Gastroesophageal sphincter (tissue), 4 donors: ENCODE measurements around the gene LRRC55. TPM values are rescaled to one million over a fixed set of nuclear protein-coding genes. Genes with fewer than 3 reads are reported as not detected.

Experiments used
- ATAC-seq: fragments of 150-250 bp; one replicate; pipeline ENCODE4 v1.9.1; 2016; ENCODE audit warnings: mild to moderate bottlenecking, moderate library complexity
- H3K27ac ChIP-seq, 4 donors: fragments of 200-600 bp; sonication (generic) in 3 of 4; 1 replicate in 3 of 4; 2 replicates in 1 of 4; pipeline ENCODE4 v1.5.1; 2016 to 2019
- H3K27me3 ChIP-seq: fragments of 200-600 bp; sonication (generic); one replicate; pipeline ENCODE4 v1.5.1; 2019
- H3K36me3 ChIP-seq, 2 donors: fragments of 200-600 bp; sonication (generic); one replicate each; pipeline ENCODE4 v1.5.1; 2019; ENCODE audit warnings: control low read depth in 1 of 2
- H3K4me1 ChIP-seq, 3 donors: fragments of 200-600 bp; sonication (generic); 1 replicate in 2 of 3; 2 replicates in 1 of 3; pipeline ENCODE4 v1.5.1; 2016 to 2019; ENCODE audit warnings: control low read depth in 2 of 3
- H3K4me3 ChIP-seq, 2 donors: fragments of 200-600 bp; sonication (generic); one replicate each; pipeline ENCODE4 v1.5.1; 2019; ENCODE audit warnings: mild to moderate bottlenecking in 1 of 2, moderate library complexity in 1 of 2
- H3K9me3 ChIP-seq, 3 donors: fragments of 200-600 bp; sonication (generic); one replicate each; pipeline ENCODE4 v1.5.1; 2017 to 2019; ENCODE audit warnings: control low read depth in 2 of 3
- CTCF ChIP-seq, 4 experiments: fragments of 200-600 bp in 2 of 4; fragments of 450-650 bp in 2 of 4; sonication (generic) in 1 of 4; IDR thresholded peaks; one replicate each; pipeline ENCODE4 v1.5.1; 2017 to 2019; ENCODE audit warnings: antibody characterized with exemption in 4 of 4, mild to moderate bottlenecking in 2 of 4, moderate library complexity in 2 of 4
- EP300 ChIP-seq: sonication (generic); formaldehyde crosslinking; IDR thresholded peaks from one replicate; pipeline ENCODE4 v1.6.1; 2017; ENCODE audit warnings: antibody characterized with exemption, mild to moderate bottlenecking
- POLR2A ChIP-seq, 2 donors: fragments of 450-650 bp; IDR thresholded peaks; one replicate each; pipeline ENCODE4 v1.6.1; 2017; ENCODE audit warnings: antibody characterized with exemption in 2 of 2, mild to moderate bottlenecking in 2 of 2, moderate library complexity in 1 of 2
- POLR2AphosphoS5 ChIP-seq: sonication (generic); formaldehyde crosslinking; IDR thresholded peaks from one replicate; pipeline ENCODE4 v1.6.1; 2017; ENCODE audit warnings: antibody characterized with exemption
- WGBS, 2 donors: methylation state at CpG; one replicate each; pipeline ENCODE4 v1.1.5; 2018; ENCODE audit warnings: low coverage in 1 of 2; 5-methylcytosine and 5-hydroxymethylcytosine counted together
- total RNA-seq, 4 donors: library from RNA; depleted of rRNA; stranded (reverse); fragments of >200 nt; gene quantifications; one replicate each; pipeline ENCODE4 v1.1.0, GENCODE V29; 2016

LRRC55 gene
- total RNA-seq, 4 donors from 2014 or later: 0.12 to 0.13 TPM; not detected in 2

- 56 to 60% methylated on average over 1 of the region's 1 CpG for WGBS, 2 donors
- TF ChIP-seq POLR2A (IDR thresholded peaks at IDR 0.05) (no peak), POLR2AphosphoS5 (no peak), CTCF (IDR thresholded peaks at IDR 0.05) (no peak), EP300 (no peak)
- ATAC-seq: no peak
Measured at GRCh38 chr11:57158599-57158998, 23.2 kb upstream of the LRRC55 start.

GRCh38 chr11:57160665-57161064, 21.1 kb upstream of the LRRC55 start:
- Histone ChIP-seq H3K9me3 (no peaks in the 10 kb centered on the region), H3K27ac (no peak overlapping the region), H3K27me3 (peaks cover 27% of the 10 kb centered on the region), H3K4me3 (no peak overlapping the region), H3K4me1 (no peaks in the 10 kb centered on the region), H3K36me3 (no peaks in the 10 kb centered on the region)
- 80 to 100% methylated on average over 1 to 2 of the region's 2 CpGs for WGBS, 2 donors
- TF ChIP-seq POLR2AphosphoS5: no peak
- no peak for TF ChIP-seq POLR2A (IDR thresholded peaks at IDR 0.05)
- no peak for TF ChIP-seq CTCF (IDR thresholded peaks at IDR 0.05)
- TF ChIP-seq EP300: no peak
- no peak for ATAC-seq

More at GRCh38 chr11:57158599-57158998, 23.2 kb upstream of the LRRC55 start:
- Histone ChIP-seq H3K36me3 (no peaks in the 10 kb centered on the region), H3K27me3 (peaks cover 32% of the 10 kb centered on the region), H3K4me3 (no peak overlapping the region), H3K27ac (no peak overlapping the region), H3K9me3 (no peaks in the 10 kb centered on the region), H3K4me1 (no peaks in the 10 kb centered on the region)

GRCh38 chr11:57161351-57161750, 20.4 kb upstream of the LRRC55 start:
- H3K4me3 ChIP-seq: no peak overlapping the region
- TF ChIP-seq POLR2AphosphoS5 (no peak), EP300 (no peak), POLR2A (IDR thresholded peaks at IDR 0.05) (no peak), CTCF (IDR thresholded peaks at IDR 0.05) (no peak)
- H3K36me3 ChIP-seq: no peaks in the 10 kb centered on the region
- no peaks in the 10 kb centered on the region for H3K9me3 ChIP-seq
- H3K27ac ChIP-seq: no peak overlapping the region
- H3K4me1 ChIP-seq: no peaks in the 10 kb centered on the region
- WGBS, 2 donors: 65 to 76% methylated on average over 3 to 5 of the region's 5 CpGs
- peaks cover 21% of the 10 kb centered on the region for H3K27me3 ChIP-seq
- no peak for ATAC-seq

GRCh38 chr11:57162179-57162898, 19.4 kb upstream of the LRRC55 start:
- Histone ChIP-seq H3K27ac (no peak overlapping the region), H3K9me3 (no peaks in the 10 kb centered on the region), H3K27me3 (peaks cover 12% of the 10 kb centered on the region), H3K4me3 (no peak overlapping the region), H3K4me1 (no peaks in the 10 kb centered on the region), H3K36me3 (no peaks in the 10 kb centered on the region)
- 76 to 83% methylated on average over 4 to 5 of the region's 6 CpGs for WGBS, 2 donors
- ATAC-seq: no peak
- TF ChIP-seq CTCF (IDR thresholded peaks at IDR 0.05): no peak
- no peak for TF ChIP-seq EP300
- no peak for TF ChIP-seq POLR2AphosphoS5
- no peak for TF ChIP-seq POLR2A (IDR thresholded peaks at IDR 0.05)
